GM18507 (cell line): ENCODE results near the gene TSPAN15.

Experiments used
- DNase-seq: peaks from one replicate; pipeline ENCODE4 v3.0.0; 2011; ENCODE audit warnings: low read depth; ENCODE audit not compliant: insufficient read length; ENCODE audit errors: extremely low spot score
- FAIRE-seq: peaks from 2 replicates; lab custom pipeline; 2011; peaks lifted over from hg19 to GRCh38; lab: Jason Lieb, UNC

The TSPAN15 gene

GRCh38 chr10:69461243-69462025 is 10.2 kb downstream of the TSPAN15 start:
- DNase-seq (no peak), FAIRE-seq (no peak)

DNA sequence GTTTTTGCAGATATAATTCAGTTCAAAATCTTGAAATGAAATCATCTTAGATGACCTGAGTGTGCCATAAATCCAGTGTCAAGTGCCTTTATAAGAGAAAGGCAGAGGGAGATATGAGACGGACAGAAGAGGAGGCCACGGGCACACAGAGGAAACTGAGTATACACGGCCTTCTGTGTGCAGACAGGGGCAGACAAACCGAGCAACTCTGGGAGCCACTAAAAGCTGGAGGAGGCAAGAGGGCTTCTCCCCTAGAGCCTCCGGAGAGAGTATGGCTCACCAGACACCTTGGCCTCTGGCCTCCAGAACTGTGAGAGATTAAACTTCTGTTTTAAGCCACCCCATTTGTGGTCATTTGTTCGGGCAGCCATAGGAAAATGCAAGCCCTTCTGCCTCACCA is 12.6 kb downstream of the TSPAN15 start:
- FAIRE-seq, result no peak

GRCh38 chr10:69464401-69464800 is 13.1 kb downstream of the TSPAN15 start:
- DNase-seq, result no peak
- FAIRE-seq, result no peak

More for the DNA sequence above, 12.6 kb downstream of the TSPAN15 start:
- no peak for DNase-seq

DNA sequence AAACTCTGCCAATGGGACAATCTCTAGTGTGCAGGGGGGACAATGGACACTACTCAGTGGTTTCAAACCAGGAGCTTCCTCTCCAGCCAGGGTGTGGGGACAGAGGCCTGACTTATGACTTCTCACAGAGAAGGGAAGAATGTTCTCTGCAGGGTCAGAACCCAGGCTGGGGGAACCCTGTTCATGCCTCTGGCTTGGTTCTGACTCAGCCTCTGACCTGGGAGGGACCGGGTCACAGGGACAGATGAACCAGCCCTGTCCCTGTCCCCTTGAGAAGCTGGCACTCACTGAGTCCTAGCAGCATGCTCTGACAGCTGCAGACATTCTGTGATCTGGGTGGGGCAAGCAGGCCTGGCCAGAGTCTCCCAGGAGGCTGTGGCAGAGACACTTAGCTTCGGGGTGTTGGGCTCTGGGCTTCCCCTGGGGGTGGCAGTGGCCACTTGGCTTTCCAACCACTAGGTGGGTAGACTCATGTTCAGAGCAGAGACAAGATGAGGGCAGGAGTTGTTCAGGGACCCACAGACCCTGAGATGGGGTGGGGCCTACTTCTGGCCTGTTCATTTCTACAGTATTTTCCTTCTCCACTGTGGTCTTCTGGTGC is 13.6 kb downstream of the TSPAN15 start:
- FAIRE-seq (no peak), DNase-seq (no peak)

- DNase-seq (no peak), FAIRE-seq (no peak)
Observed at GRCh38 chr10:69465457-69466157, 14.3 kb downstream of the TSPAN15 start.

DNA sequence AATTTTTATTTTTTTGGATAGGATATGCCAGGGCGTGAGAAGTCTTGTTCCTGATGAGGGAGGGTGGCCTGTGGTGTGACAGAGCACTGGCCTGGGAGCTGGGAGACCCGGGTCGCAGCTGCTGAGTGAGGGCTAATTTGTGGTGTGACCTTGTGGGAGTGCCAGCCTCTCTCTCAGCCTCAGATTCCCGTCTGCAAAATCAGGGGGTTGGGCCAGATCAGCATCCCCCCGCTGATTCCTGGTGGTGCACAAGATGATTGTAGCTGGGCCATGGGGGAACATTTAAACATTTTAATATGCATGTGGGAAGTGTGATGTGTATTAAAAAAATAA is 14.9 kb downstream of the TSPAN15 start:
- FAIRE-seq, result no peak

GRCh38 chr10:69466689-69467088 is 15.4 kb downstream of the TSPAN15 start:
- DNase-seq (no peak), FAIRE-seq (no peak)

More for the DNA sequence above, 14.9 kb downstream of the TSPAN15 start:
- no peak for DNase-seq

- no peak for DNase-seq
- FAIRE-seq, result no peak
Observed at GRCh38 chr10:69467928-69468750, 16.9 kb downstream of the TSPAN15 start.

DNA sequence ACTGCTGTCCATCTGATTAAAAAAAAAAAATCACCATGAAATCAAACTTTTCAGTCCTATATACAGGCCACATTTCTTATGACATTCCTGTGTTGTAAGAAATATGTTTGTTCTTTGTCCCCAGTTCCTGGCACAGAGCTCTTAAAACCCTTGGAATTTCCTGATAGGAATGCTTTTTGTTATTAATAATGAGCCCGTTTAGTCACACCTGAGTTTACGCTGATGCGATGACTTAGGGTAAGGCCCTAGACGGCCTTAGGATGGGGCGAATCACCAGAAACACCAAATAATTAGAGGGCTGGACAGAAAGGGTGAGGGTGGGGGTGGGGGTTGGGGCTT is 17.5 kb downstream of the TSPAN15 start:
- no peak for FAIRE-seq

GRCh38 chr10:69469976-69470375 is 18.7 kb downstream of the TSPAN15 start:
- no peak for FAIRE-seq
- DNase-seq, result no peak

More for the DNA sequence above, 17.5 kb downstream of the TSPAN15 start:
- no peak for DNase-seq

GRCh38 chr10:69470463-69471384 is 19.5 kb downstream of the TSPAN15 start:
- FAIRE-seq (no peak), DNase-seq (no peak)

DNA sequence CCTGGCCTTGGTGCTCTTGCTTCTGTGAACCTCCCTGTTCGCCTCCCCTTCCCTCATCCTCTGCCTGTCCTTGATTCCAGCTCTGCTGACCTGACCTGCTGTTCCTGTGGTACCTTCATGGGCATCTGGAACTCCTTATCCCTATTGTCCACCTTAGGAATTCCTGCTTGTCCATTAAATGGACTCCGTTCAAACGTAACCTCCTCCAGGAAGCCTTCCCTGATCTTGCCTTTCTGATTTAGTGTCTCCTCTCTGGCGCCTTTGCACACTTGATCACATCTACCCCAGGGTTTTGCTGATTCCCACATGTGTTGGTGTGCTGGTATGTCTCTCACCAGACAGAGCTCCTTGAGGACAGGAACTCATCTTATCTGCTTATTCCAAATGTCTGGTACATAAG is 20.9 kb downstream of the TSPAN15 start:
- FAIRE-seq (no peak), DNase-seq (no peak)

DNA sequence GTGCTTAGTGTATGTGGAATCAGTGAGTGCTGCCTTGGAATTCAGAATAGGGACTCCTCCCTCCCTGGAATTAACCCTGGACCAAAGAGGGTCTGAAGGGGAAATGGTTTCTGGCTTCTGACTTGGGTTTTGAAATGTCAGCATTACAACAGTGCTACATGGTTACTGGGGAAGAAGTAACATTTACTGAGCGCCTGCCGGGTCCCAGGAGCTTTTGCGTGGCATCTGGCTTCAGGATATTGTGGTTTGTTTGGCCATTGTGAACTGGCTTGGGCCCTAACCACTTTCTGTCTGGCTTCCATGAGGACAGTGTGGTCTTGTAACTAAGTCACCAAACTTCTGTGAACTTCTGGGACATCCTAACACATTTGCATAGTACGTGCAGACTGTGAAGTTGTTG is 21.3 kb downstream of the TSPAN15 start:
- FAIRE-seq (no peak), DNase-seq (no peak)

DNA sequence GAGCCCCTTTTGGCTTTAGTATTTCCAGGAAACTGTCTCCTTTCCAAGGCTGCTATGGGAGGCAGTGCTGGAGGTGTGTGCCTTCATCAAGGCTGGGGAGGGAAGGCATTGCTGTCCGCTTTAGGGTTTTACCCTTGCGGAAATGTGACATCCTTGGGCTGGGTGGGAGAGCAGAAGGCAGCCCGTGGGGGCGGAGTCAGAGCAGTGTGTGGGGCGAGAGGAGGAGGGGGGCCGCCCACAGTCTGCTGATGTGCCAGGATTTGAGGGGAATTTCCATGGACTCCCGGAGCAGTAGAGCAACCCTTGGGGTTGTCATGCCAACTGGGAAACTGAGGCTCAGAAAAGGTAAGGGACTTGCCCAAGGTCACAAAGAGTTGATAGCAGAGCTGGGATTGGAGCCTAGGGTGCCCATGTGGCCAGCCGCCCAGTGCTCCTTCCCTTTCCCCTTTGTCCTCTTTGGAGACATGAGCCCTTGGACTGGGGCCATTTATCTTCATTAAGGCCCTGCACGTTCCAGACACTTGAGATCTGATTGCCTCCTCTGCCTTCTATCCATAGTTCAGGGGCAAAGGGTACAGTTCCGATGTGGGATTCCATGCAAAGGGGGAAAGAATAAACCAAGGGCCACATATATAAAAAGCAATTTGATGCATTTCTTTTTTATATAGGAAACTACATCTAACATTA is 22.2 kb downstream of the TSPAN15 start:
- FAIRE-seq, result no peak

GRCh38 chr10:69474742-69475432 is 23.6 kb downstream of the TSPAN15 start:
- no peak for FAIRE-seq
- DNase-seq, result no peak

More for the DNA sequence above, 22.2 kb downstream of the TSPAN15 start:
- no peak for DNase-seq

DNA sequence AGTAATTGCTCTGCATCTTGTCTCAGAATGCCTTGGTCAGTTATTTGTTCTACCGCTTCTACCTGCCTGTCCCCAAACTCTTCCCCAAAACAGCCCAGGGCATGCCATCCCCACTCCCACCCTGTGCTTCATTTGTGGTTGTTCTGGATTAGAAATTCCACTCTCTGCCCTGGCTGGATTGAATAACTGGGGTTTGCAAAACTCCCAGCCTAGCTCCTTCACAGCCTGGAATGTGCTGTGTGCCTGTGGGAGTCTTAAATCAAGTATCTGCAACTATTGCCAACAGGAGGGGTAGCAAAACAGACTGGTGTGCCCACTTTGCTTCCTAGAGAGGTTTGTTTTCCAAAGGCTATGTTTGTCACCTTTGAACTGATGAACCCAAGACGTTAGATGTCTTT is 24.2 kb downstream of the TSPAN15 start:
- no peak for FAIRE-seq
- no peak for DNase-seq

DNA sequence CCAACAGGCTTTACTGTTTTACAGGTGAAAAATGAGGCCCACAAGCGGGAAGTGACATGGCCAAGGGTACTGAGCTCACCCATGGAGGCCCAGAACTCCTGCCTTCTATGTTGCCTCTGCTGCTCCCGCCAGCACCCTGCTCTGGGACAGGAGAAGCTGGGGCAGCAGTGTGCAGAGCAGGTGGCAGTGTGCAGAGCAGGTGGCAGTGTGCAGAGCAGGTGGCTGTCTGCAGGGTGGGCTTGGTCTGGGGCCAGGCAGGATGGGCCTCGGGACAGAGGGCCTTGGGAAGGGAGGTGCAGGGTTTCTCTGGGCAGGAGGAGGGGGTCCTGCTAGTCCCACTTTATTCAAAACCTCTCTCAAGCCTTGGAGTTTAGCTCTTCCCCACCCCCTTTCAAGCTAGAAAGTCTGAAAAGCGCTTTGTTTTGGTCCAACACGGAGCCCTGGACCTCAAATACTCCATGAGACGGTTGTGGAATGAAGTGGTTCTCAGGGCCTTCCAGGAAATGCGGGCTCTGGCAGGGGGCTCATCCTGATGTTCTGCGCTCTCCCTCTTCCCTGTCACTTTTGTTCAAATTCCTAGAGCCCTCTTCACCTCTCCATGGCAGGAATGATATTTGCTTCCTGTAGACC is 26.8 kb downstream of the TSPAN15 start:
- DNase-seq, result no peak

More for the DNA sequence above, 26.8 kb downstream of the TSPAN15 start:
- FAIRE-seq, result no peak
